NCI-H82 (cell line): Measurements from ENCODE around the gene TCN2.
"Not testable (repeated sequence)": the region's sequence is repeated elsewhere in the genome, so short reads cannot be mapped to it uniquely, and the experiment has no call there.

Experiments used
- DNase-seq: peaks from one replicate; lab custom pipeline; 2025; lab: John Stamatoyannopoulos, UW

The TCN2 gene

GRCh38 chr22:30578481-30578880 is 28.5 kb upstream of the TCN2 start:
- DNase-seq = no peak

DNA sequence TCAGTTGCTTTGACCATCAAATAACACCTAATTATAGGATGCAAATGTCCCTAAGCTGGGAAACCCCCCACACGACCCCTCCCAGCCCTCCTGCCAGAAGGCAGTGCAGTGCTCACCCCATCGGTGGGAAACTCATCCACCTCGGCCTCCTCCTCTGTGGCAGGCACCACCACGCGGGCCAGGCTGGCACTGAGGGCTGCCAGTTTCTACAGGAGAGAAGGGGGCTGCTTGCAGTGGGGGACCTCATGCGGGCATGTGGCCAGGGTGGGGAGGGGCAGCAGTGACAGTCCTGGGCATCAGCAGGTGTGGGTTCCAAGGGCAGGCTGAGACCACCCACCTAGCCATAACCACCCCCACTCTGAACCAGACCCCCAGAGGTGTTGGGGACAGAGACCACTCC is 26.1 kb upstream of the TCN2 start:
- DNase-seq = no peak

GRCh38 chr22:30582051-30582450 is 24.9 kb upstream of the TCN2 start:
- no peak for DNase-seq

DNA sequence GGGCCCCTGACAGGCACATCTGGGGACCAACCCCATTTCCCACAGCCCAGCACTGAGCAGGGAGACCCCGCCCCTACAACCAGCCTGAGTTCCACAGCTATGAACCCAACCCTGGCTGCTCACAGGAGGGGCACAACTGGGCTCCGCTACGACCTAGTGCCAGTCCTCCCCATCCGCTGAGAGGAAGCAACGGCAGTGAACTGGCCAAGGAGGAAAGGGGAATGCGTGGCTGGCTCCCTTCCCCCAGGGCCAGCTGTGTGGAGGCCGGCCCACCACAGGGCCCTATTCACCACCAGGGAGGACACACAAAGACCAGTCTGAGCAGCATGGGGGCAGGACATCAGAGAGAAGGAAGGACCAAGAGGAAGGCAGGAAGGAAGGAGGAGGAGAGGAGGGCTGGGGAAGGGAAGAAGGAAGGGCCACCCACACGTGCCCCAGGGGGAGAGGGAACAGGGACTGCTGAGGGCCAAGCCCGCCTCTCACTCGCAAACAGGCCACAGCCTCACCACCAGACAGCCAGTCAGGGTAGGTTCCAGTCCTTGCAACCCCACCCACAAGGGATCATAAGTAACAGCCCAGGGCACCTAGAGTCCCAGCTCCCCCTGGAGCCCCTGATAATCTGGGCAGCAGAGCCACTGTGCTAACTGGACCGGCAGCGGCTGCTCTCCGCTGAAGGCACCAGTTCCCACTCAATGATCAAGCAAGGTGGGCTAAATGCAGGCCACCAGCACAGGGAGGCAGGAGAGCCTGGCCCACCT is 24.0 kb upstream of the TCN2 start:
- no peak for DNase-seq

GRCh38 chr22:30584441-30584840 is 22.5 kb upstream of the TCN2 start:
- no peak for DNase-seq

DNA sequence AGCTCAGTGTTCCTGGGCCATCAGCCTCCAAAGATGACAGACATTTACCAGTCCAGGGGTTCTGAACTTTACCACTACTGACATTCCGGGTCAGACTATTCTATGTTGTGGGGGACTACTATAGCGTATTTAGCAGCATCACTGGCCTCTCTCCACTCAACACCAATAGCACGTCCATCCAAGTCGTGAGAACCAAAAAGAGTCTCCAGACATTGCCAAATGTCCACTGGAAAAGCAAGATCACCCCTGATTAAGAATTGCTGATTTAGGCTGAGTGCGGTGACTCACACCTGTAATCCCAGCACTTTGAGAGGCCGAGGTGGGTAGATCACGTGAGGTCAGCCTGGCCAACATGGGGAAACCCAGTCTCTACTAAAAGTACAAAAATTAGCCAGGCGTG is 20.6 kb upstream of the TCN2 start:
- no peak for DNase-seq

GRCh38 chr22:30591191-30591587 is 15.8 kb upstream of the TCN2 start:
- DNase-seq = peak; percentile 30

DNA sequence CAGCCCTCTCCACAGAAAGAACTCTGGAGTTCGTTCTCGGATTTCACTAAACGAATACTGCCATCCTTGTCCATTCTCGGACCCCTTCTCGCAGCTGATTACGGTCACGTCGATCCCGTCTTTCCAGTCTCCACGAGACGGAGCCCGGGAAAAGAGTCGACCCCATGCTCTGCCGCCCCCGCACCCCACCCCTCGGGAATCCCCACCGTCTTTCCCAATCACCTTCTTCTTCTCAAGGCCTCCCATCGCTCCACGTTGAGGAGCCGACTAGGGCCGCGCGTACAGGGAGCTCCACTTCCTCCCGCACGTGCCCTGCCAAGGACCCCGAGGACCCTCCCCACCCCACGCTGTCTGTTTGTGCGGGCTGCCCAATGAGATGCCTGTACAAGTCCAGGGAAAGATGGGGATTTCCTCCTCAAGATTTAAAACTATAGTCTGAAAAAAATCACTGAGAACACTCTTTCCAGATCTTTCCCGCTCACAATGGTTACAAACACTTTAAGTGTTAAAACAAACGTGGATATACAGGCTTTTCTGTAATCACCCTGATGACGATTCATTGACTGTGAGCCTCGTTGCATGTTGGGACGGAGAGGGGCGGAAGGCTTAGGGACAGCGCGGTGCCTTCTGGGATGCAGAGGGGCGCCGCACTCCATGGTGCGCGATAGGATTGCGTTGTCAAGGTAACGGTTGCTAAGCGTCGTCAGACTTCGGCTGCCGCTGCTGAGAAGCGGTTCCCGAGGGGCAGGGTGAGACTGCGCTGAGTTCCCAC is 15.2 kb upstream of the TCN2 start, which contains the start of gene PES1:
Gene PES1, minus strand, starts transcription at position 323 of the 772 bp plus-strand sequence. Its CDS starts 77 bp downstream, at position 246.
- DNase-seq = peak; percentile 99

DNA sequence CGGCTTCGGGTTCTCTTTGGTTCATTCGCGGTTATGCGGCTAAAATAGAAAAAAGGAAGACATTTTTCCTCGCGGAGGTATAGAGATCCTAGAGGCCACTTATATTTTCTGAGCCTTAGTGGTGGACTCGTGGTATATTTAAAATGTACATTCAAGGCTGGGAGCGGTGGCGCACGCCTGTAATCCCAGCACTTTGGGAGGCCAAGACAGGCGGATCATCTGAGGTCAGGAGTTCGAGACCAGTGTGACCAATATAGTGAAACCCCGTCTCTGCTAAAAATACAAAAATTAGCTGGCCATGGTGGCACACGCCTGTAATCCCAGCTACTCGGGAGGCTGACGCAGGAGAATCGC is 14.6 kb upstream of the TCN2 start:
- DNase-seq = not testable (repeated sequence)

DNA sequence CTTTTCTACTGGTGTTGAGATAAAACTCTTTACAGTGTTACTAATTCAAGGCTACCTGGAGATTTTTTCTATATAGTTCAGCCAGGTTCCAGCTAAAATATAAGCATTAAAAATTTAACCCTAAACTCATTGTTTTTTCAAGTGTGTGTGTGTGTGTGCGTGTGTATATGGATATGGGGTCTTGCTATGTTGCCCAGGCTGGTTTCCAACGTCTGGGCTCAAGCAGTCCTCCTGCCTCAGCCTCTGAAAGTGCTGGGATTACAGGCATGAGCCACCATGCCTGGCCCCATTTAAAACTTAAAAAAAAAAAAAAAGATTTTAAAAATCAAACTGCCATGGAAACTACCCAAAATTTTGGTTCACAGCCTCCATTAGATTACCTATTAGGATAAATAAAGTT is 10.8 kb upstream of the TCN2 start:
- no peak for DNase-seq

DNA sequence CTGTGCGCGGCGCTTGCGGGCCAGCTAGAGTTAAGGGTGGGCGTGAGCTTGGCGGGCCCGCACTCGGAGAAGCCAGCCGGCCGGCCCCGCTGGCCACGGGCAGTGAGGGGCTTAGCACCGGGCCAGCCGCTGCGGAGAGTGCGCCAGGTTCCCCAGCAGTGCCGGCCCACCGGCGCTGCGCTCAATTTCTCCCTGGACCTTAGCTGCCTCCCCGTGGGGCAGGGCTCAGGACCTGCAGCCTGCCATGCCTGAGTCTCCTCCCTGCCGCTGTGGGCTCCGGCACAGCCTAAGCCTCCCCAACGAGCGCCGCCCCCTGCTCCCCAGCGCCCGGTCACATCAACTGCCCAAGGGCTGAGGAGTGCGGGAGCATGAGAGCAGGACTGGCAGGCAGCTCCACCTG is 10.1 kb upstream of the TCN2 start:
- peak; percentile 6 for DNase-seq

- DNase-seq = no peak
These were observed 8.0 kb upstream of the TCN2 start for GRCh38 chr22:30598986-30599385.

DNA sequence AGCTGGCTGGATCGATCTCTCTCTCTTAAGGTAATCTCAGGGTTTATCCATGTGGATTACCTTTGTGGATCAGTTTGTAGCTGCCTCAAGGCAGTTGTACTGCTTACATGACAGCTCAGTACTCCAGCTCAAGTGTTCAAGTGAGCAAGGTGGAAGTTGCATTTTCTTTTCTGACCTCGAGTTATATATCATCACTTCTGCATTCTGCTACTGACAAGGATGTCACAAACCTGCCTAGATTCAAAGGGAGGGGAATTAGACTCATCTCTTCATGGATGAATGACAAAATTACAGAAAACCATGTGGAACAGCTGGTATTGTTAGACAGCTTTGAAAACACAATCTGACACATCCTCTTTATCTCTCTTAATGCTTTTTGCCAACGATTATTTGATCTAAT is 6.1 kb upstream of the TCN2 start:
- DNase-seq = peak; percentile 40

- no peak for DNase-seq
These were observed 5.5 kb upstream of the TCN2 start for GRCh38 chr22:30601464-30601863.

GRCh38 chr22:30602049-30602448 is 4.9 kb upstream of the TCN2 start:
- DNase-seq = peak; percentile 50

DNA sequence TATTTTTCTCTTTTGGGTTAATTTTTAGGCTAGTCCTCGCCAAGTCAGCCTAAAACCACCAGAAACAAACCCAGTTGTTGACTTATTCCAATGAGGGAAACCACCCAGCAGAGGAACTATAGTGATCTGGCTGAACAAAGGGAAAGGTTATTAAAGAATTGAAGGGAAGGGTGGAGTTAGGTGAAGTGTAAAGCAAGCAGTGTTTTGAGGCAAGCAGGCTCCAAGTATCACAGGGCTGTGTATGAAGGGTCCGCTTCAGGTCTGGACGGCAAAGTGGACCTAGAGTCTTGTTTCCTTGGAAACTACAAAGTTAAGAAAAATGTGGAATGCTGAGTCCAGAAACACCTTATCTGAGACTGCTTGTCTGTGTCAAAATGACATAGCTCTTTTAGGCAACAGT is 3.2 kb upstream of the TCN2 start:
- no peak for DNase-seq

DNA sequence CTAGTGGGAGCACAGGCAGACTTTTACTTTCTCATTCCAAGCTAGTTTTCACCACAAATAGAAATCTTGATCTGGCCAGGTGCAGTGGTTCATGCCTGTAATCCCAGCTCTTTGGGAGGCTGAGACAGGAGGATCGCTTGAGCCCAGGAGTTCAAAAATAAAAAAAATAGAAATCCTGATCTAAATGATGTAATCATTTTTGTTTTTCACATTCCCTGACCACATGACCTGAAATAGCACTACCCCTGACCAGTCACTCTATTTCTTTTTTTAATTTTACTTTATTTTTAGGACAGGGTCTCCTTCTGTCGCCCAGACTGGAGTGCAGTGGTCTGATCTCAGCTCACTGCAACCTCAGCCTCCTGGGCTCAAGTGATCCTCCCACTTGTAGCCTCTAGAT is 2.3 kb upstream of the TCN2 start:
- DNase-seq = no peak

DNA sequence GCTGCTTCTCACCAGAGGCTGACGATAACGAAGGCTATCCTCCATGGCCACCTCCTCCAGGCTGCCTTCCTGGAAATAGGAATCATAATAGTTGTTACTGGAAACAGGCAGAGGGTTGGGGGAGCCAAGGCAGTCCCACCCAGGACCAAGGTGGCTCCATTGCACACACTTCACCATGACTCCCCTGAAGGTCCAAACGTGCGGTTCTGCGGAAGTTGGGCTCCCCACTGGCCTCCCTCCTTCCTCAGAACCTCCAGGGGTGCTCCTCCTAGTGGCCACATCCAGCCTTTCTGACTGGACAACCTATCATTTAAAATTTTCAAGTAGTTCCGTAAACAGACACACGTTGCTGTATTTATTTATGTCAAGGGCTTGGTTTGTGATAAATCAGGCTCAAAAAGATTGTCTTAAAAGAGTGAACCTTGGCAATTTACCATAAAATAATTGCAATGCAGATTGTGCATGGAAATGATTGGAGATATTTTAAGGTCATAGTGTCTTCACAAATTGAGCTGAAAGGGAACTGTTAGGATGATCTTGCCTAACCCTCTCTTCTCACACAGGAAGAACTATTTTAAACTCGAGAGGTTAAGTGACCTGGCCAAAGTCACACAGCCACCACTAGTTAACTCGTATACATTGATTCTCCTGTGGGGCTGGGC is 1.4 kb upstream of the TCN2 start:
- DNase-seq = peak; percentile 49

DNA sequence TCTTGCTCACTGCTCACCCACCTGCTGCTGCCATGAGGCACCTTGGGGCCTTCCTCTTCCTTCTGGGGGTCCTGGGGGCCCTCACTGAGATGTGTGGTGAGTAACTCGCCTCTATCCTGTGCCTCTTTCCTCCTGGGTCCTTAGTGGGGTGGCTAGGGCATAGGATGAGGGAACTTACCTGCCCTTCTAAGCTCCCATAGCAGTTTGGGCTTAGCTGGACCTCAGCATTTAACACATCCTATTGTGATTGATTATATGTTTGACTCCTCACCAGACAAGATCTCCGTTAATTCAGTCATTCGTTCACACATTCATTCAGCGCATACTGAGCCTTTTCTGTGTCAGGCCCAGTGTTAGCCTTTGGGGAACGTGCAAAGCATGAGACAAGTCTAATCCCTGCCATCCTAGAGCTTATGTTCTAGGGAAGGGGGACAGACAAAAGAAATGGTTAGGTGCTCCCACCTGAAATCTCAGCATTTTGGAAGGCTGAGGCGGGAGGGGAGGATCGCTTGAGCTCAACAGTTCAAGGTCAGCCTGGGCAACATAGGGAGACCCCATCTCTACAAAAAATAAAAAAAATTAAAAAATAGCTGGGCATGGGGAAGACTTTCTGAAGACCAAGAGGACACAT is 441 bp downstream of the TCN2 start:
- peak; percentile 34 for DNase-seq

DNA sequence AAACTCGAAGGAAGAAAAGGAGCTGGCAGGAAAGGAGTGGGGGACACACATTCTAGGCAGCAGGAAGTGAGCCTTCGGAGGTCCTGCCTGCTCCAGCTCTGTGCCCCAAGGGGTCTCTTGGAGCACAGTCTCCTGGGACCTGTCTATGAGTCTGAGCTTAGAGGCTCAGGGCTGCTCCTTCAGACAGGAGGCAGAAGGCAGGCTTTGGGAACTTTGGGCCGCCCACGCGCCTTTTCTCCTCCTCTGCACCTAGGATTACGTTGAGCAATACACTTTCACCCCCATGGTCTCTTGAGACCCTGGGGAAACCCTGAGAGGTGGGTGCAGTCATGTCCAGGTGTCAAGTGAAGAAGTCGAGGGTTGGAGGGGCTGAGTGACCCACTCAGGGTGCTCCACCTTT is 965 bp downstream of the TCN2 start:
- DNase-seq = peak; percentile 14

DNA sequence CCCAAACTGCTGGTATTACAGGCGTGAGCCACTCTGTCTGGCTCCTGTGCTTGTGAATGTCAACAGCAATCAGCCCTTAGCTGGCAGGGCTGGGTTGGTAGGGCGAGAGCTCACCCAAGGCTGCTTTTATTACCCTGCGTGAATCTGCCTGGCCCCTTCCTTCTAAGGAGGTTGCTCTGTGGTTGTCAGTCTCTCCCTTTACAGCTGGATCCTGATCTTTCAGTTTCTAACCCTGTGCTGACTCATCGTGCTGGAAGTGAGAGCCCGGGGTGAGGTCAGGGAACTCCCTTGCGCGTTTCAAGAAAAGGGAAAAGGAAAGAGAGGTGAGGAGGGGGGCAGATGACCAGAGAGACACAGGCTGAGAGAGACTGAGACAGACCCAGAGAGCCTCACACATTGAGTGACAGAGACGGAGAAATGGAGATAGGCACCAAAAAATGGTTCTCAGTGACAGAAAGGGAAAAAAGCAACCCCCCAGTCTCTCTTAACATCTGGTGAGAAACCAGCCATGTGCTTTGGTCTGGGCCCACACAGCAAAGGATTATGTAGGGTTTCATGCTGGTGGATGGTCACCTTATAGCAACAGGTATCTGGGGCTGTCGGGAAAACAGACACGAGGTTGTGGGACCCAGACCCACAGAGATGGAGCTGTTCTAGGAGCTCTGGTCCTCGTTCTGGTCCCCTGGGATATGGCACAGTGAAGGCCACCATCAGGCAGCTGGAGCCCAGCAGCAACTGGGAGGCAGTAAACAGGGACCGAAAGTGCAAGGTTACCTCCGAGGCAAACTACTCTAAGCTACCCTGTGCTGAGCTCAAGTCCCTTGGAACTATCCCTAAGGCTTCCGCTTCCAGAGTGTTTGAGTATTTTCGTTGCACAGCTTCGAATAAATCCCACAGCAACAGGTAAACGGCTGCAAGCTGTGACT is 2.5 kb downstream of the TCN2 start:
- DNase-seq = no peak
